ENCODE data around the gene THAP10.

The THAP10 gene

DNA sequence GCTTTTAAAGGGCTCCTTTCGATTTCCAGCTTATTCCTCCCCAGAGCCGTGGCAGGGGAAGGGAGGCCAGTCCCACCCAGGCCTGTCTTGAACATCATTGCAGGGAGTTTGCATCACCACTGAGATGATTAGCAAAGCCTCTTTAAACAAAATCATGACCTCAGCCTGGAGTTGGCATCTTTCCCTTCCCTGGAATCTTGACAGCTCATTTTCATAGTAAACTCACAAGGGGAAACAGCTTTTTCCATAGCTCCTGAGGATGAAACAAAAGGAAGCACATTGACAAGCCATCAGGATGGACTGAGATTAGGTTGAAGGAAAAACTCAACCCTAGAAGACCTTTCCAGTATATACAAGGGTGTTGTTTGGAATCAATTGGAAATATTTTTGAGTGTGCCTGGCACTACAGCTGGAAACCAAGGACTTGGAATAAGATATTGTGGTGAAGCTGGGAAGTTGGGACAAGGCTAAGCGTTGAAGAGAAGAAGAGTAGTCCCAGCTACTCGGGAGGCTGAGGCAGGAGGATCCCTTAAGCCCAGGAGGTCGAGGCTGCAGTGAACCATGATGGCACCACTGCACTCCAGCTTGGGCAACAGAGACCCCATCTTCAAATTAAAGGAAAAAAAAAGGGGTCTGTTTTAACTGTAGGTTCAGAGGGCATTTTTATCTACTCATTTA is 35.2 kb downstream of the THAP10 start (continued):
- TF ChIP-seq, protein P1, sequence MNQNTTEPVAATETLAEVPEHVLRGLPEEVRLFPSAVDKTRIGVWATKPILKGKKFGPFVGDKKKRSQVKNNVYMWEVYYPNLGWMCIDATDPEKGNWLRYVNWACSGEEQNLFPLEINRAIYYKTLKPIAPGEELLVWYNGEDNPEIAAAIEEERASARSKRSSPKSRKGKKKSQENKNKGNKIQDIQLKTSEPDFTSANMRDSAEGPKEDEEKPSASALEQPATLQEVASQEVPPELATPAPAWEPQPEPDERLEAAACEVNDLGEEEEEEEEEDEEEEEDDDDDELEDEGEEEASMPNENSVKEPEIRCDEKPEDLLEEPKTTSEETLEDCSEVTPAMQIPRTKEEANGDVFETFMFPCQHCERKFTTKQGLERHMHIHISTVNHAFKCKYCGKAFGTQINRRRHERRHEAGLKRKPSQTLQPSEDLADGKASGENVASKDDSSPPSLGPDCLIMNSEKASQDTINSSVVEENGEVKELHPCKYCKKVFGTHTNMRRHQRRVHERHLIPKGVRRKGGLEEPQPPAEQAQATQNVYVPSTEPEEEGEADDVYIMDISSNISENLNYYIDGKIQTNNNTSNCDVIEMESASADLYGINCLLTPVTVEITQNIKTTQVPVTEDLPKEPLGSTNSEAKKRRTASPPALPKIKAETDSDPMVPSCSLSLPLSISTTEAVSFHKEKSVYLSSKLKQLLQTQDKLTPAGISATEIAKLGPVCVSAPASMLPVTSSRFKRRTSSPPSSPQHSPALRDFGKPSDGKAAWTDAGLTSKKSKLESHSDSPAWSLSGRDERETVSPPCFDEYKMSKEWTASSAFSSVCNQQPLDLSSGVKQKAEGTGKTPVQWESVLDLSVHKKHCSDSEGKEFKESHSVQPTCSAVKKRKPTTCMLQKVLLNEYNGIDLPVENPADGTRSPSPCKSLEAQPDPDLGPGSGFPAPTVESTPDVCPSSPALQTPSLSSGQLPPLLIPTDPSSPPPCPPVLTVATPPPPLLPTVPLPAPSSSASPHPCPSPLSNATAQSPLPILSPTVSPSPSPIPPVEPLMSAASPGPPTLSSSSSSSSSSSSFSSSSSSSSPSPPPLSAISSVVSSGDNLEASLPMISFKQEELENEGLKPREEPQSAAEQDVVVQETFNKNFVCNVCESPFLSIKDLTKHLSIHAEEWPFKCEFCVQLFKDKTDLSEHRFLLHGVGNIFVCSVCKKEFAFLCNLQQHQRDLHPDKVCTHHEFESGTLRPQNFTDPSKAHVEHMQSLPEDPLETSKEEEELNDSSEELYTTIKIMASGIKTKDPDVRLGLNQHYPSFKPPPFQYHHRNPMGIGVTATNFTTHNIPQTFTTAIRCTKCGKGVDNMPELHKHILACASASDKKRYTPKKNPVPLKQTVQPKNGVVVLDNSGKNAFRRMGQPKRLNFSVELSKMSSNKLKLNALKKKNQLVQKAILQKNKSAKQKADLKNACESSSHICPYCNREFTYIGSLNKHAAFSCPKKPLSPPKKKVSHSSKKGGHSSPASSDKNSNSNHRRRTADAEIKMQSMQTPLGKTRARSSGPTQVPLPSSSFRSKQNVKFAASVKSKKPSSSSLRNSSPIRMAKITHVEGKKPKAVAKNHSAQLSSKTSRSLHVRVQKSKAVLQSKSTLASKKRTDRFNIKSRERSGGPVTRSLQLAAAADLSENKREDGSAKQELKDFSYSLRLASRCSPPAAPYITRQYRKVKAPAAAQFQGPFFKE (tag by site-specific recombination; IDR thresholded peaks at IDR 0.05; ENCODE audit: borderline replicate concordance): no peak
- 0 out of 2 replicates have a peak, but pooled peaks have one; percentile 57 for TF ChIP-seq ZNF792 (tag by site-specific recombination; IDR thresholded peaks at IDR 0.05)
- peak; percentile 55; the same call in 1 of the 2 replicates for TF ChIP-seq ZNF394 (tag by site-specific recombination; IDR thresholded peaks at IDR 0.05; ENCODE audit: borderline replicate concordance)
- TF ChIP-seq ZNF768 (tag by site-specific recombination; IDR thresholded peaks at IDR 0.05): no peak
- TF ChIP-seq ZNF24 (tag by site-specific recombination; IDR thresholded peaks at IDR 0.05): peak; percentile 90
- TF ChIP-seq ZNF266 (tag by site-specific recombination; IDR thresholded peaks at IDR 0.05; ENCODE audit: low read depth): no peak
- TF ChIP-seq, protein P2, sequence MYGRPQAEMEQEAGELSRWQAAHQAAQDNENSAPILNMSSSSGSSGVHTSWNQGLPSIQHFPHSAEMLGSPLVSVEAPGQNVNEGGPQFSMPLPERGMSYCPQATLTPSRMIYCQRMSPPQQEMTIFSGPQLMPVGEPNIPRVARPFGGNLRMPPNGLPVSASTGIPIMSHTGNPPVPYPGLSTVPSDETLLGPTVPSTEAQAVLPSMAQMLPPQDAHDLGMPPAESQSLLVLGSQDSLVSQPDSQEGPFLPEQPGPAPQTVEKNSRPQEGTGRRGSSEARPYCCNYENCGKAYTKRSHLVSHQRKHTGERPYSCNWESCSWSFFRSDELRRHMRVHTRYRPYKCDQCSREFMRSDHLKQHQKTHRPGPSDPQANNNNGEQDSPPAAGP (tag by site-specific recombination; IDR thresholded peaks at IDR 0.05): peak; percentile 81
- peak; percentile 54; the same call in 1 of the 2 replicates for TF ChIP-seq GLIS1 (tag by site-specific recombination; IDR thresholded peaks at IDR 0.05)
- no peak for TF ChIP-seq ZNF23 (tag by site-specific recombination; IDR thresholded peaks at IDR 0.05; ENCODE audit: borderline replicate concordance)
- no peak for TF ChIP-seq ZNF169 (tag by site-specific recombination; IDR thresholded peaks at IDR 0.05)
- TF ChIP-seq, protein P3, sequence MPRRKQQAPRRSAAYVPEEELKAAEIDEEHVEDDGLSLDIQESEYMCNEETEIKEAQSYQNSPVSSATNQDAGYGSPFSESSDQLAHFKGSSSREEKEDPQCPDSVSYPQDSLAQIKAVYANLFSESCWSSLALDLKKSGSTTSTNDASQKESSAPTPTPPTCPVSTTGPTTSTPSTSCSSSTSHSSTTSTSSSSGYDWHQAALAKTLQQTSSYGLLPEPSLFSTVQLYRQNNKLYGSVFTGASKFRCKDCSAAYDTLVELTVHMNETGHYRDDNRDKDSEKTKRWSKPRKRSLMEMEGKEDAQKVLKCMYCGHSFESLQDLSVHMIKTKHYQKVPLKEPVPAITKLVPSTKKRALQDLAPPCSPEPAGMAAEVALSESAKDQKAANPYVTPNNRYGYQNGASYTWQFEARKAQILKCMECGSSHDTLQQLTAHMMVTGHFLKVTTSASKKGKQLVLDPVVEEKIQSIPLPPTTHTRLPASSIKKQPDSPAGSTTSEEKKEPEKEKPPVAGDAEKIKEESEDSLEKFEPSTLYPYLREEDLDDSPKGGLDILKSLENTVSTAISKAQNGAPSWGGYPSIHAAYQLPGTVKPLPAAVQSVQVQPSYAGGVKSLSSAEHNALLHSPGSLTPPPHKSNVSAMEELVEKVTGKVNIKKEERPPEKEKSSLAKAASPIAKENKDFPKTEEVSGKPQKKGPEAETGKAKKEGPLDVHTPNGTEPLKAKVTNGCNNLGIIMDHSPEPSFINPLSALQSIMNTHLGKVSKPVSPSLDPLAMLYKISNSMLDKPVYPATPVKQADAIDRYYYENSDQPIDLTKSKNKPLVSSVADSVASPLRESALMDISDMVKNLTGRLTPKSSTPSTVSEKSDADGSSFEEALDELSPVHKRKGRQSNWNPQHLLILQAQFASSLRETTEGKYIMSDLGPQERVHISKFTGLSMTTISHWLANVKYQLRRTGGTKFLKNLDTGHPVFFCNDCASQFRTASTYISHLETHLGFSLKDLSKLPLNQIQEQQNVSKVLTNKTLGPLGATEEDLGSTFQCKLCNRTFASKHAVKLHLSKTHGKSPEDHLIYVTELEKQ (tag by site-specific recombination; IDR thresholded peaks at IDR 0.05; ENCODE audit: borderline replicate concordance): 0 out of 2 replicates have a peak, but pooled peaks have one; percentile 11
- TF ChIP-seq ZIC2 (tag by site-specific recombination; IDR thresholded peaks at IDR 0.05): 0 out of 2 replicates have a peak, but pooled peaks have one; percentile 61
- TF ChIP-seq ZNF76 (tag by site-specific recombination; IDR thresholded peaks at IDR 0.05; ENCODE audit: borderline replicate concordance, low read depth): no peak
- TF ChIP-seq, protein P4, sequence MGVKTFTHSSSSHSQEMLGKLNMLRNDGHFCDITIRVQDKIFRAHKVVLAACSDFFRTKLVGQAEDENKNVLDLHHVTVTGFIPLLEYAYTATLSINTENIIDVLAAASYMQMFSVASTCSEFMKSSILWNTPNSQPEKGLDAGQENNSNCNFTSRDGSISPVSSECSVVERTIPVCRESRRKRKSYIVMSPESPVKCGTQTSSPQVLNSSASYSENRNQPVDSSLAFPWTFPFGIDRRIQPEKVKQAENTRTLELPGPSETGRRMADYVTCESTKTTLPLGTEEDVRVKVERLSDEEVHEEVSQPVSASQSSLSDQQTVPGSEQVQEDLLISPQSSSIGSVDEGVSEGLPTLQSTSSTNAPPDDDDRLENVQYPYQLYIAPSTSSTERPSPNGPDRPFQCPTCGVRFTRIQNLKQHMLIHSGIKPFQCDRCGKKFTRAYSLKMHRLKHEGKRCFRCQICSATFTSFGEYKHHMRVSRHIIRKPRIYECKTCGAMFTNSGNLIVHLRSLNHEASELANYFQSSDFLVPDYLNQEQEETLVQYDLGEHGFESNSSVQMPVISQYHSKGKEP (tag by site-specific recombination; IDR thresholded peaks at IDR 0.05): peak; percentile 83
- peak; percentile 52; the same call in 1 of the 2 replicates for TF ChIP-seq ZBTB8A (tag by site-specific recombination; IDR thresholded peaks at IDR 0.05)
- TF ChIP-seq ZBTB20 (tag by site-specific recombination; IDR thresholded peaks at IDR 0.05): no peak; the same call in 1 of the 2 replicates
- no peak for TF ChIP-seq ZNF37A (tag by site-specific recombination; IDR thresholded peaks at IDR 0.05)
- TF ChIP-seq ZNF214 (tag by site-specific recombination; IDR thresholded peaks at IDR 0.05; ENCODE audit: borderline replicate concordance): no peak
- no peak for TF ChIP-seq ZNF791 (tag by site-specific recombination; IDR thresholded peaks at IDR 0.05)
- TF ChIP-seq ZNF777 (tag by site-specific recombination; IDR thresholded peaks at IDR 0.05; ENCODE audit: borderline replicate concordance): no peak
- TF ChIP-seq ZSCAN30 (tag by site-specific recombination; IDR thresholded peaks at IDR 0.05): no peak
- TF ChIP-seq KLF7 (tag by site-specific recombination; IDR thresholded peaks at IDR 0.05; ENCODE audit: borderline replicate concordance): no peak
- TF ChIP-seq ZFP3 (tag by site-specific recombination; IDR thresholded peaks at IDR 0.05; ENCODE audit: low read depth): no peak
- TF ChIP-seq WT1 (tag by site-specific recombination; IDR thresholded peaks at IDR 0.05): peak; percentile 64
- TF ChIP-seq, protein P5, sequence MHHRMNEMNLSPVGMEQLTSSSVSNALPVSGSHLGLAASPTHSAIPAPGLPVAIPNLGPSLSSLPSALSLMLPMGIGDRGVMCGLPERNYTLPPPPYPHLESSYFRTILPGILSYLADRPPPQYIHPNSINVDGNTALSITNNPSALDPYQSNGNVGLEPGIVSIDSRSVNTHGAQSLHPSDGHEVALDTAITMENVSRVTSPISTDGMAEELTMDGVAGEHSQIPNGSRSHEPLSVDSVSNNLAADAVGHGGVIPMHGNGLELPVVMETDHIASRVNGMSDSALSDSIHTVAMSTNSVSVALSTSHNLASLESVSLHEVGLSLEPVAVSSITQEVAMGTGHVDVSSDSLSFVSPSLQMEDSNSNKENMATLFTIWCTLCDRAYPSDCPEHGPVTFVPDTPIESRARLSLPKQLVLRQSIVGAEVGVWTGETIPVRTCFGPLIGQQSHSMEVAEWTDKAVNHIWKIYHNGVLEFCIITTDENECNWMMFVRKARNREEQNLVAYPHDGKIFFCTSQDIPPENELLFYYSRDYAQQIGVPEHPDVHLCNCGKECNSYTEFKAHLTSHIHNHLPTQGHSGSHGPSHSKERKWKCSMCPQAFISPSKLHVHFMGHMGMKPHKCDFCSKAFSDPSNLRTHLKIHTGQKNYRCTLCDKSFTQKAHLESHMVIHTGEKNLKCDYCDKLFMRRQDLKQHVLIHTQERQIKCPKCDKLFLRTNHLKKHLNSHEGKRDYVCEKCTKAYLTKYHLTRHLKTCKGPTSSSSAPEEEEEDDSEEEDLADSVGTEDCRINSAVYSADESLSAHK (tag by site-specific recombination; IDR thresholded peaks at IDR 0.05): peak; percentile 77
